ENCODE data around the gene SETD2. TPM values are rescaled to one million over a fixed set of nuclear protein-coding genes. Genes with fewer than 3 reads are reported as not detected.

The SETD2 gene
- total RNA-seq, 2 experiments from 2014 or later, result 55.7 to 74.5 TPM

- ChIA-PET POLR2A (no interaction called here), CTCF (ENCODE audit: unreplicated experiment) (no interaction called here)
- Histone ChIP-seq H3K36me3 (ENCODE audit: insufficient read depth, low read length) (peaks cover 75% of the 10 kb centered on the region), H3K9me3 (ENCODE audit: low read length) (no peaks in the 10 kb centered on the region), H3K4me2 (ENCODE audit: low read length) (peak overlapping the region; percentile 39; the same call in 1 of the 2 replicates), H3K9me2 (ENCODE audit: insufficient read depth, low read length) (no peaks in the 10 kb centered on the region), H4K20me1 (ENCODE audit: insufficient read depth, low read length) (peaks cover 6% of the 10 kb centered on the region; the same call in 1 of the 2 replicates), H3K79me2 (ENCODE audit: insufficient read depth, low read depth, low read length) (0 out of 2 replicates have a peak, but pooled peaks cover 7% of the 10 kb centered on the region), H3K27ac (ENCODE audit: low read depth, low read length, poor library complexity, severe bottlenecking) (peak overlapping the region; percentile 61), H3K4me3 (ENCODE audit: low read depth, low read length, poor library complexity, severe bottlenecking) (no peak overlapping the region), H3K4me1 (ENCODE audit: insufficient read depth, low read length, poor library complexity, severe bottlenecking) (peaks cover 26% of the 10 kb centered on the region), H2AFZ (ENCODE audit: low read length) (no peak overlapping the region)
- TF ChIP-seq CTCF (conservative IDR thresholded peaks at IDR 0.05; ENCODE audit: low read length) (no peak), EZH2phosphoT487 (IDR thresholded peaks at IDR 0.05; ENCODE audit: borderline replicate concordance, low read depth, low read length) (no peak)
- intact Hi-C loops (cut with micrococcal nuclease; ENCODE audit: unreplicated experiment), result loop anchor here (5.0 to 10.0 kb wide), 2 partner anchors 312 to 366 kb away; partner anchors contain the start of genes PTPN23 and TMIE
- TSS peak; percentile 89 for BruUV-seq (replicated peaks)
- no peak for DNase-seq (ENCODE audit: low spot score)
Observed at GRCh38 chr3:47016086-47016933, 147.6 kb downstream of the SETD2 start.

GRCh38 chr3:47015151-47015550 lies 148.8 kb downstream of the SETD2 start:
- no peaks in the 10 kb centered on the region for H3K9me3 ChIP-seq (ENCODE audit: low read length)
- DNase-seq (ENCODE audit: low spot score), result no peak
- POLR2A ChIA-PET, result no interaction called here
- H3K27ac ChIP-seq (ENCODE audit: low read depth, low read length, poor library complexity, severe bottlenecking), result no peak overlapping the region
- H3K4me1 ChIP-seq (ENCODE audit: insufficient read depth, low read length, poor library complexity, severe bottlenecking), result peaks cover 26% of the 10 kb centered on the region
- no TSS peak for BruUV-seq (replicated peaks)
- H2AFZ ChIP-seq (ENCODE audit: low read length), result no peak overlapping the region
- CTCF ChIA-PET (ENCODE audit: unreplicated experiment), result no interaction called here
- H3K9me2 ChIP-seq (ENCODE audit: insufficient read depth, low read length), result no peaks in the 10 kb centered on the region
- peaks cover 72% of the 10 kb centered on the region for H3K36me3 ChIP-seq (ENCODE audit: insufficient read depth, low read length)
- no peaks in the 10 kb centered on the region for H3K79me2 ChIP-seq (ENCODE audit: insufficient read depth, low read depth, low read length)
- peaks cover 6% of the 10 kb centered on the region; the same call in 1 of the 2 replicates for H4K20me1 ChIP-seq (ENCODE audit: insufficient read depth, low read length)
- TF ChIP-seq CTCF (conservative IDR thresholded peaks at IDR 0.05; ENCODE audit: low read length), result no peak
- TF ChIP-seq EZH2phosphoT487 (IDR thresholded peaks at IDR 0.05; ENCODE audit: borderline replicate concordance, low read depth, low read length), result no peak
- H3K4me2 ChIP-seq (ENCODE audit: low read length), result no peak overlapping the region
- no peak overlapping the region for H3K4me3 ChIP-seq (ENCODE audit: low read depth, low read length, poor library complexity, severe bottlenecking)
- intact Hi-C loops (cut with micrococcal nuclease; ENCODE audit: unreplicated experiment), result loop anchor here (5.0 to 10.0 kb wide), 2 partner anchors 310 to 367 kb away; partner anchors contain the start of genes PTPN23 and TMIE

GRCh38 chr3:47014036-47014435 lies 149.9 kb downstream of the SETD2 start:
- POLR2A ChIA-PET, result no interaction called here
- no peak for DNase-seq (ENCODE audit: low spot score)
- intact Hi-C loops (cut with micrococcal nuclease; ENCODE audit: unreplicated experiment), result loop anchor here (10.0 kb wide), 1 partner anchor 309 kb away; the partner anchor contains the start of gene TMIE
- no peaks in the 10 kb centered on the region for H3K9me2 ChIP-seq (ENCODE audit: insufficient read depth, low read length)
- CTCF ChIA-PET (ENCODE audit: unreplicated experiment), result no interaction called here
- H3K79me2 ChIP-seq (ENCODE audit: insufficient read depth, low read depth, low read length), result no peaks in the 10 kb centered on the region
- H3K27ac ChIP-seq (ENCODE audit: low read depth, low read length, poor library complexity, severe bottlenecking), result no peak overlapping the region
- H3K36me3 ChIP-seq (ENCODE audit: insufficient read depth, low read length), result peaks cover 71% of the 10 kb centered on the region
- no peak for TF ChIP-seq CTCF (conservative IDR thresholded peaks at IDR 0.05; ENCODE audit: low read length)
- TF ChIP-seq EZH2phosphoT487 (IDR thresholded peaks at IDR 0.05; ENCODE audit: borderline replicate concordance, low read depth, low read length), result no peak
- H2AFZ ChIP-seq (ENCODE audit: low read length), result no peak overlapping the region
- peaks cover 6% of the 10 kb centered on the region; the same call in 1 of the 2 replicates for H4K20me1 ChIP-seq (ENCODE audit: insufficient read depth, low read length)
- H3K4me3 ChIP-seq (ENCODE audit: low read depth, low read length, poor library complexity, severe bottlenecking), result no peak overlapping the region
- no TSS peak for BruUV-seq (replicated peaks)
- peaks cover 31% of the 10 kb centered on the region for H3K4me1 ChIP-seq (ENCODE audit: insufficient read depth, low read length, poor library complexity, severe bottlenecking)
- H3K9me3 ChIP-seq (ENCODE audit: low read length), result no peaks in the 10 kb centered on the region
- H3K4me2 ChIP-seq (ENCODE audit: low read length), result no peak overlapping the region
